ENCODE measurements around the gene GRID1. TPM values are rescaled to one million over a fixed set of nuclear protein-coding genes. Genes with fewer than 3 reads are reported as not detected.

The GRID1 gene
- total and polyA plus RNA-seq, 8 donors: 0.31 to 8.5 (median 1.0) TPM; not detected in 1

- H3K4me1 ChIP-seq: no peaks in the 10 kb centered on the region
- no peak overlapping the region for H3K27ac ChIP-seq
- whole genome bisulfite sequencing, 5 donors: 50 to 64% (median 57%) methylated on average over 10 of the region's 10 CpGs
- H3K27me3 ChIP-seq: no peaks in the 10 kb centered on the region
- DNase-seq: no peak
- no peak overlapping the region for H3K4me3 ChIP-seq
- H3K36me3 ChIP-seq: no peaks in the 10 kb centered on the region
- TF ChIP-seq POLR2AphosphoS5 (IDR thresholded peaks at IDR 0.05): no peak
- TF ChIP-seq POLR2A (IDR thresholded peaks at IDR 0.05): no peak
- no peak for TF ChIP-seq CTCF (IDR thresholded peaks at IDR 0.05)
- TF ChIP-seq EP300 (IDR thresholded peaks at IDR 0.05): no peak
- H3K9me3 ChIP-seq: no peaks in the 10 kb centered on the region
- intact Hi-C loops (cut with DNase I; ENCODE audit: low total_unique reads): no loop called here
Observed at GRCh38 chr10:86225103-86225782, 141.4 kb downstream of the GRID1 start.

- TF ChIP-seq POLR2A (IDR thresholded peaks at IDR 0.05) (no peak), EP300 (IDR thresholded peaks at IDR 0.05) (no peak), CTCF (IDR thresholded peaks at IDR 0.05) (no peak), POLR2AphosphoS5 (IDR thresholded peaks at IDR 0.05) (no peak)
- Histone ChIP-seq H3K9me3 (no peaks in the 10 kb centered on the region), H3K27me3 (no peaks in the 10 kb centered on the region), H3K27ac (no peak overlapping the region), H3K4me1 (no peaks in the 10 kb centered on the region), H3K36me3 (no peaks in the 10 kb centered on the region), H3K4me3 (no peak overlapping the region)
- intact Hi-C loops (cut with DNase I; ENCODE audit: low total_unique reads): no loop called here
- 56 to 64% (median 61%) methylated on average over 8 of the region's 8 CpGs for WGBS, 5 donors
- no peak for DNase-seq
Observed at GRCh38 chr10:86224354-86225102, 142.1 kb downstream of the GRID1 start.

- no peak for DNase-seq
- Histone ChIP-seq H3K4me1 (no peaks in the 10 kb centered on the region), H3K27ac (no peak overlapping the region), H3K4me3 (no peak overlapping the region), H3K27me3 (peaks cover 0 to 4% (median 0%) of the 10 kb centered on the region in 3 donors), H3K9me3 (no peaks in the 10 kb centered on the region), H3K36me3 (no peaks in the 10 kb centered on the region)
- intact Hi-C loops (cut with DNase I; ENCODE audit: low total_unique reads): no loop called here
- 58 to 72% (median 68%) methylated on average over 2 to 3 of the region's 3 CpGs for WGBS, 5 donors
- TF ChIP-seq CTCF (IDR thresholded peaks at IDR 0.05): no peak
- TF ChIP-seq POLR2A (IDR thresholded peaks at IDR 0.05): no peak
- no peak for TF ChIP-seq EP300 (IDR thresholded peaks at IDR 0.05)
- TF ChIP-seq POLR2AphosphoS5 (IDR thresholded peaks at IDR 0.05): no peak
Observed at GRCh38 chr10:86223256-86223655, 143.3 kb downstream of the GRID1 start.

GRCh38 chr10:86222687-86223086, 143.9 kb downstream of the GRID1 start:
- intact Hi-C loops (cut with DNase I; ENCODE audit: low total_unique reads): no loop called here
- WGBS, 5 donors: 60 to 86% (median 73%) methylated on average over 1 to 3 of the region's 3 CpGs

More at GRCh38 chr10:86222687-86223086, 143.9 kb downstream of the GRID1 start:
- peaks cover 0 to 4% (median 0%) of the 10 kb centered on the region in 3 donors for H3K27me3 ChIP-seq
- no peak for DNase-seq
- H3K36me3 ChIP-seq: no peaks in the 10 kb centered on the region
- no peaks in the 10 kb centered on the region for H3K9me3 ChIP-seq
- TF ChIP-seq CTCF (IDR thresholded peaks at IDR 0.05) (no peak), POLR2A (IDR thresholded peaks at IDR 0.05) (no peak), POLR2AphosphoS5 (IDR thresholded peaks at IDR 0.05) (no peak), EP300 (IDR thresholded peaks at IDR 0.05) (no peak)
- no peaks in the 10 kb centered on the region for H3K4me1 ChIP-seq
- no peak overlapping the region for H3K4me3 ChIP-seq
- H3K27ac ChIP-seq: no peak overlapping the region
